K562 (cell line): ENCODE data around the gene EVA1B.

Source experiments
- MXI1 ChIP-seq: IDR thresholded peaks from 2 replicates; pipeline ENCODE4 v1.6.1; 2011; ENCODE audit warnings: low read depth, mild to moderate bottlenecking, improper control_type of control experiment, low read length
- TF ChIP-seq, protein P1 (sequence below), 3 experiments: IDR thresholded peaks in 2 of 3; conservative IDR thresholded peaks in 1 of 3; 2 replicates each; pipeline ENCODE4 v1.5.1; 2011 to 2012; ENCODE audit warnings: low read length in 3 of 3, mild to moderate bottlenecking in 3 of 3, control low read depth in 2 of 3, improper control_type of control experiment in 1 of 3, inconsistent platforms in 1 of 3, low read depth in 1 of 3, mixed read lengths in 1 of 3, moderate library complexity in 1 of 3; ENCODE audit not compliant: insufficient read depth in 2 of 3

DNA sequence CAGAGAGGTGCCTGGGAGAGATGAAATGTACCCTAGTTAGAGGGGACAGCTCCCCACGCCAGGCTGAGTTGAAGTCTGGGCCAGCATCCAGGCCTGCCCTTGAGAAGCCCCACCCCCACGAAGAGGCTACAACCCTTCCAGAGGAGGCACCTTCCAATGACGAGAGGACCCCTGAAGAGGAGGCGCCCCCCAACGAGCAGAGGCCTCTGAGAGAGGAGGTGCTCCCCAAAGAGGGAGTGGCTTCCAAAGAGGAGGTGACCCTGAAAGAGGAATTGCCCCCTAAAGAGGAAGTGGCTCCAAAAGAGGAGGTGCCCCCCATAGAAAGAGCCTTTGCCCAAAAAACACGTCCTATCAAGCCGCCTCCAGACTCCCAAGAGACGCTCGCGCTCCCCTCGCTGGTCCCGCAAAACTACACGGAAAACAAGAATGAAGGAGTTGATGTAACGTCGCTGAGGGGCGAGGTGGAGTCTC is 3.1 kb downstream of the EVA1B start:
- TF ChIP-seq, protein P1, sequence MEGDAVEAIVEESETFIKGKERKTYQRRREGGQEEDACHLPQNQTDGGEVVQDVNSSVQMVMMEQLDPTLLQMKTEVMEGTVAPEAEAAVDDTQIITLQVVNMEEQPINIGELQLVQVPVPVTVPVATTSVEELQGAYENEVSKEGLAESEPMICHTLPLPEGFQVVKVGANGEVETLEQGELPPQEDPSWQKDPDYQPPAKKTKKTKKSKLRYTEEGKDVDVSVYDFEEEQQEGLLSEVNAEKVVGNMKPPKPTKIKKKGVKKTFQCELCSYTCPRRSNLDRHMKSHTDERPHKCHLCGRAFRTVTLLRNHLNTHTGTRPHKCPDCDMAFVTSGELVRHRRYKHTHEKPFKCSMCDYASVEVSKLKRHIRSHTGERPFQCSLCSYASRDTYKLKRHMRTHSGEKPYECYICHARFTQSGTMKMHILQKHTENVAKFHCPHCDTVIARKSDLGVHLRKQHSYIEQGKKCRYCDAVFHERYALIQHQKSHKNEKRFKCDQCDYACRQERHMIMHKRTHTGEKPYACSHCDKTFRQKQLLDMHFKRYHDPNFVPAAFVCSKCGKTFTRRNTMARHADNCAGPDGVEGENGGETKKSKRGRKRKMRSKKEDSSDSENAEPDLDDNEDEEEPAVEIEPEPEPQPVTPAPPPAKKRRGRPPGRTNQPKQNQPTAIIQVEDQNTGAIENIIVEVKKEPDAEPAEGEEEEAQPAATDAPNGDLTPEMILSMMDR (IDR thresholded peaks at IDR 0.05 in 2 of 3, conservative IDR thresholded peaks at IDR 0.05 in 1 of 3; ENCODE audit: insufficient read depth in 2 of 3, low read depth in 1 of 3, low read length in 3 of 3): no peak
- no peak for TF ChIP-seq MXI1
